Activated CD4-positive, CD25-positive, alpha-beta regulatory T cell treated with anti-CD3 and anti-CD28 coated beads, Interleukin-2, amount 50 U/mL, for 16 hours (primary cell): ENCODE results near the gene SERINC2.

Source experiments
- DNase-seq: peaks from one replicate; pipeline ENCODE4 v3.0.0-alpha.2; 2020; ENCODE audit warnings: low read depth, low spot score

Gene SERINC2

GRCh38 chr1:31412732-31413404 lies at the start of gene SERINC2:
TSS of gene SERINC2 (plus strand) at chr1:31413213. CDS start at chr1:31413266, 53 bp downstream.
- DNase-seq = no peak

DNA sequence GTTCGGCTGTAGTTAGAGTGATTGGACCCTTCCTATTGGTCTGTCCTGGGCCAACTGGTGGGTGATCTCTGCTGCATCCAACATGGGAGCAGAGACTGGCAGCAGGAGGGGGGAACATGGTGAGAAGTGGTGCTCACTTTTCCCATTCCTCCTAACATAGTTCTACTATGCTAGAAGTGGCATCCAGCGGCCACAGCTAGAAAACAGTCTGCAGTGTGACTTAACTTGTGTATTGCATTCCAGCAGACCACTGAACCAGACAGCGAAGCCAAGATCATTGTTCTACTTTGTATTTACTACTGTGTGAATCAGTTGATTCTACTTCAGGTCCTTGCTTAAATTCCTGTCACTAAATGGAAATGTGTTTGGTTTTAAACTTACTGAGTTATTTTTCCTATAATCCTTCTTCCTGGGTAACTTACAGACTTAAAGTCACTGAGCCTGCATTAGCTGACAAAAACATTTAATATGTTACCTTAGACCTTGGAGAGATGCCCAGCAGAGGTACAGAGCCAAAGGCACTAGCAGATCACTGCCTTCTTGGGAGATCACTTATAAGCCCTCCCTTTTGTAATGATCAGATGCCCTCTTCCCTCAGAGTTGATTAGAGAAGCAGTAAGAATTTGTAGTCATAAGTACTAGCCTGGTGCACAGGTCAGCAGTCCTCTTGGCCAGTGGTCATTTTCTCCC lies 48.3 kb upstream of the SERINC2 start:
- DNase-seq = no peak

GRCh38 chr1:31366796-31367195 lies 46.2 kb upstream of the SERINC2 start:
- DNase-seq = no peak

GRCh38 chr1:31368611-31369107 lies 44.4 kb upstream of the SERINC2 start:
- no peak for DNase-seq

GRCh38 chr1:31370021-31370420 lies 43.0 kb upstream of the SERINC2 start:
- no peak for DNase-seq

- DNase-seq = no peak
Measured at GRCh38 chr1:31370565-31370964, 42.4 kb upstream of the SERINC2 start.

DNA sequence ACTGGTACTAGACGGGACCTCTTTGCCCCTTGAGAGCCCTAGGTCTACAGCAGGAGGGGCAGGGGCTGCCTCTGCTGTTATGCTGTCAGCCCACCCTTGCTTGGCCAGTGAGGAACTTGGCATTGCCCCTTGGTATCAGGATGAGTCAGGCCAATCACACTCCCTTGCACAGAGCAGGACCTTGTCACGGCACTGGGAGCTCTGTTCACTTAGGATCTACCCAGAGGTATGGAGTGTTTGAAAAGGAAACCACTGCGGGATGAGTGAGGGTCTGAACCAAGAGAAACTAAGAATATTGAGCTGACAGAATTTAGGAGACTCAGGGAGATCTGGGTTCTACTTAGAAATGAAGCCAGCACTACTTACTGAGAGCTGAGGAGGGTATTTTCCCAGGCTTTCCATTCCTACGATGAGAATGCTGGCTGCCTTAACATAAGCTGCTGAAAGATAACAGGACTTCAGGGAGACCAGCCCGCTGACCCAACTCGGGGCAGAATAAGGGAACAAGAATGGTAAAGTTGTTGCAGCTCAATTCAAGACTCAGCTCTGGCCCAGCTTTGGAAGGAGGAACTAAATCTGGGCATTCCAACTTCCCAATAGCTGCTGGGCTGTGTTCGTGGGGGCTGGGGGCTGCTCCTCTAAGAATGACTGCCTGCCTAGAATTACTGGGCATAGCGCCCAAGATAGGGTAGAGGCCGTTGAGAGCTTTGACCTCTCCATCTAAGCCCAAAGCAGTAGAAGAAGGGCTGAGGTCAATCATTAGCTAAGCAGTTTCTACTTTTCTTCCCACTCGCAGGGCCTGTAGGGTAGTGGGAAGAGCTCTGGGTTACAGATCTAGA lies 41.7 kb upstream of the SERINC2 start:
- DNase-seq = no peak

GRCh38 chr1:31372051-31372450 lies 41.0 kb upstream of the SERINC2 start:
- DNase-seq = no peak

DNA sequence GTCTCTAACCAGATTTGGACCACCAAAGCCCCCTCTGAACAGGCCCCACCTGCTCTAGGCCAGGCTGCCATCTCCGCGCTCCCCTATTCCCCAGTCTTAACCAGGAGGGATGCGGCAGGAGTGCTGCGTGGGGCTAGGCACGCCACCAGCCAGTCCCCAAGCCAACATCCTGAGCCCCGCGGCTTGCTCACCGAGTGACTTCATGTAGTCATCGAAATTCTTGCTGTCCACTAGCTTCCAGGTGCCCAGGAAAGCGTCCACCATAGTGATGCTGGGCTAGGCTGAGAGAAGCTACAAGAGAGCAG lies 40.3 kb upstream of the SERINC2 start:
- no peak for DNase-seq

DNA sequence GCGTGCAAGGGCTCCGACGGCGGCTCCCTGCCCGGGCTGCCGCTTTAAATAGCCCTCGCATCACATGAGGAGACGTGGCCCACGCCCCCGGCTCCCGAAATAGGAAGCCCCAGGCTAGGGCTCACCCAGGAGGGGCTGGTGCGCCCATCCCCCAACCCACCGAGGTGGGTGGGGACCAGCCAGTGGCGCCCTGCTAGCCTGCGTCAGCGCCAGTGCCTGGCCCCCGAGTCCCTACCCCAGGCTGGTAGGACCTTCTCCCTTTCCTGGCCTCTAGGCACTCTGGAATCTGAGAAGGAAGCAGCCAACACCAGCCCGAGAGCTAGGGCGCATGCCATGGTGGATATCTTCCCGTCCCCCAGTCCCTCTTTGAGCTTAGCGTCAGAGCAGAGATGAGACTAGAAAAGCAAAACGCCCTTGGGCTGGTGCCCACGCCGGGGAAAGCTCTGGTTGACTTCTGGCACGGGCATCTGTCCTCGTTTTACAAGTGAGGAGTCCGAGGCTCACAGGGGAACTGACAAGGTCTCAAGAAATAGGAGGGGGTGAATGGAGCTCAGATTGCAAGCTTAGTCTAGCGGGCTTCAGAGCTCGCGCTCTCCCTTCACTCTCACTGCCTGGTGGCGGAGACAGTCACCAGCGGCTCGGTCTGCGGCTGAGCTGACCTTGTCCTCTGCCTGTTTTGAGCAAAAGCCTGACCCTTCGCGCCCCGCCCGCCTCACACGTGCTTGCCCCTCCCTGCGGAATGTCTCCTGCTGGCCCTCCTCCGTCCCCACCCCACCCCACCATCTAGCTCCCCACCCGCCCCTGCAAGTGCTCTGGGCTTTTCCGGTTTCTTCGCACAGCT lies 39.7 kb upstream of the SERINC2 start, which contains the start of gene FABP3:
FABP3 (minus strand) TSS at position 21 of the 841 bp plus-strand sequence. CDS start 62 bp downstream, outside the sequence.
- no peak for DNase-seq

DNA sequence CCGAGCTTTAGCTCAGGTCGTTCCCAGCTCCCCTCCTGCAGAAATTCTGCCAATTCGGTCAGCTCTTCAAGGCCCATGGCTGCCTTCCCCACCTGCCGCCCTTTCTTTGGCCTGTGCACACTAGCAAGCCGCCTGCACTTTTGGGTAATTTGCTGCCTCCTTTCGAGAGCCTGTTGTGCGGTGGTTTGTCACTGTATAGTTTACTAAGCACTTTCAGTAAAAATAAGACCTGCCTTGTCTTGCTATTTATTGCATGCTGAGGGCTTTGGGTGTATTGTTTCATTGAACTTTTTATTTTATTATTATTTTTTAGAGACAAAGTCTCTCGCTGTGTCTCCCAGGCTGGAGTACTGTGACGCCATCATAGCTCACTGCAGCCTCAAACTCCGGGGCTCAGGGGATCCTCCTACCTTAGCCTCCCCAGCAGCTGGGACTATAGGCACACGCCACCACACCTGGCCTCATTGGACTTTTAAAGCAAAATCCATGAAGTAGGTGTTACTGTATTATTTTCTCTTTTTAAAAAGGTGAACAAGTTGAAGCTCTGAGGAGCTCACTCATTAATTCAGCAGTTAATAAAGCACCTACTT lies 39.0 kb upstream of the SERINC2 start:
- DNase-seq = no peak

DNA sequence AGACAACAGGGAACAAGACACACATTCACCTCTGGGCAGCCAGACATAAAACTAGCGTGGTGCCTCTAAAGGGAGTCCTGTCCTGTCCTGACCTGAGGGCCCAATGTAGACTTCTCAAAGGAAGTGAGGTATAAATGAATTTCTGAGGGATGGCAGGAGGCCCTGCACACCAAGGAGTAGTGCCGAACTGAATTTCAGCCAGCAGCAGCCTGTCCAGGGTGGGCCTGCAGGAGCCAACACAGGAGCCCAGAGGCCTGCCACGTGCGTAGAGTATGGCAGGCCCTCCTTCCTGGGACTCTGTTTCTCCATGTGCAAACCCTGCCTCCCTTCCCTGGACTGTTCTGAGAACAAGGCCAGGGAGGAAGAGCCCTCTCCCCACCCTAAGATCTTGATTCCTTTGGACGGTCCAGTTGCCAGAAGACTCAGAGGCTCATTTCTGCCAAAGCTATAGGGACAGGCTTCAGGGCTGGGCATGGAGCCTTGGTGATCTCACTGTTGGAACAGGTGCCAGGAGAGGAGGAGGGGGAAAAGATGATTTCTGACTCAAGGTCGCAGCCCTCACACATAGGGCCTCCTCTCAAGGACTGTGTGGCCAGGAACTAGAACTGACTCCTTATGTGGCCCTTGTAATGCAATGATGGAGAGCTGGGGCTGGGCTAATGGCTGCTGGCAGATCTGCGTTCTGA lies 38.4 kb upstream of the SERINC2 start:
- DNase-seq = no peak

GRCh38 chr1:31376375-31377134 lies 36.5 kb upstream of the SERINC2 start:
- DNase-seq = no peak

- DNase-seq = no peak
Measured at GRCh38 chr1:31377364-31377863, 35.6 kb upstream of the SERINC2 start.

DNA sequence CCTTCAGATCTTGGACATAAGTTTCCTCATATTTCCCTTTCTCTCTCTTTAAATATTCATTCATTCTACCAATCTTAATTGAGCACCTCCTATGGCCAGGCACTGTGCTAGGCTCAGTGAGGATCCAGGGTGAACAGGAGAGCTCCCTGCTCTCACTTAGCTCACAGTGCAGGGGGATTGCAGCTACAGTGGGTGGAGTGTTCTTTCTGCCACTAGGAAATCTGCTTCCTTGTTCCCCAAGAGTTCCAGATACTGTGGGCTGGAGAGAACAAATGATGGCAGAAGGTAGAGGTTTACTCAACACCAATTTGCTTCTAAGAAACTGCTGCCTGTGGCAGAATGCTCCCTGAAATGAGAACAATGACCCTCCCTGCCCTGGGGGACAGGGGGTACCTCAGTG lies 35.0 kb upstream of the SERINC2 start:
- DNase-seq = no peak

DNA sequence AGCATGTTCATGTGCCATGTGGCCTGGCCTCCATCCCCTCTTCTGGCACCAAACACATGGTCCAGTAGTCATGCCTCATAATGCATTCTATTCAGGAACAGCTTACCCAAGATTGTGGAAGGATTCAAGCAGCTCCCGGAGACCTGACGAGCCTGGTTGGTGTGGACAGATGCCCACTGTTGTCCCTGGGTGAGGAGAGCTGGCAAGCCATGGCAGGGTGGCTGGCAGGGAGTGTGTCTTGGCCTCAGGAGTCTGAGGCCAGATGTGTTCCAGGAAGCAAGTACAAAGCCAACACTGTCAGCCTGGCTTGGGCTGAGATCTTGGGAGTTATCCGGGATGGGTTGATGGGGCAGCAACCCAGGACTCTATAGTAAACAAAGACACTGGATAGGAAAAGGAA lies 32.8 kb upstream of the SERINC2 start:
- no peak for DNase-seq

DNA sequence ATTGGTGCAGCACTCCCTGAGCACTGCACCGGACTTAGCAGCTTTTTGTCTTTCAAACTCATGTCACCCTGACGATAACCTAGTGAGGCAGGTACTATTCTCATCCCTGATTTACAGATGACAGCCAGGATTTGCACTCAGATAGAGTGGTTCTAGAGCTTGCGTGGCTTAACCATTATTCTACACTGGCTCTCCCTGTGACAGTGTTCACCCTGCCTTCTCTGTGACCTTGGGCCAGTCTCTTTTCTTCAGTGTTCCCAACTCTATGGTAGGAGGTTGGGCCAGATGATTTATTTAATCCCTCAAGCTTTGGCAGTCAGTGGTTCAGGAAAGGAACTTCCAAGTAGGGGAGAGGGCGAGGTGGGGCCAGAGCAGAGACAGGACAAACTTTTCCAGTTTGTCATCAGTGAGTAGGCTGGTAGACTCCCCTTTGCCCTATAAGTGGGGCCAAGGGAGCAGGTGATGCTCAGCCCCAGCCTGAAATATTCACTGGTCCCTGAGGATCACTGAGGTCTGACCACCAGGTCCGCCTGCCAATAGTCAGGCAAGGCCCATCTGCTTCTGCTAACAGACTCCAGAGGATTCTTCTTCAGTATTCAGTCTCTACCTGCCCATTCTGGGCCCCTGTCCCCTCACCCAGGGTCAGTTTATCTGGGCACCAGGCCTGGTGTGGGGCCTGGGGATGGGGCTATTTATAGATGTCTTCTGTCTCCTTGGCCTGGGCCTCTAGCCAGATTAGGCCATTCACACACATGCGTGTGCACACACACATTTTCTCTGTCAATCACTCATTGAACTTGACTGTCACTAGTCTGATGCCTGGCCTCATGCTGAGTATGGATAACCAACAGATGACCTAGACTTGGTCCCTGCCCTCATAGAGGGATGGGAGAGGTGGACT lies 31.4 kb upstream of the SERINC2 start:
- DNase-seq = no peak

DNA sequence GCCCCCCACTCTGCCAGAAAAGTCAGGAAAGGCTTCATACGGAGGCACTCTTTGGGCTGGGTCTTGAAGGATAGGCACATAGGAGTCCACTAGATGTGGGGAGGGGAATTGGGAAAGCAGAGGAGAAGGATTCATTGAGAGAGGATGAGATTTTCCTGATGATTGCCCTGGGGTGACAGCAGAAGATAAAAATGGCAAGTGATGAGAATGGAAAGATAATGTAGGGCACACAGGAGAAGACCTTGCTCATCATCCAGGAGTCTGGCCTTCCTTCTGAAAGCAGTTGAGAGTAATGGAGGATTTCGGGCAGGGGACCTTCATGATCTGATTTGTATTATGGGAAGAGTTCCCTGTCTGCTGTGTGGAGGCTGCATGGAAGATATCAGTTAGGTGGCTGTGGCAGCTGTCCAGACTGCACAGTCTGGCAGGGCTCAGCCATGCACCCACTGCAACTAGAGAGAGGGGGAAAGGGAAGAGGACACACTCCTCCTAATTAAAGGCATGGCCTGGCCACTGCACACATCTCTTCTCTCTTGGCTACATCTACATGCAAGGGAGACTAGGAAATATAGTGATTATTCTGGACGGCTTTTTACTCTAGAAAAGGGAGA lies 30.5 kb upstream of the SERINC2 start:
- DNase-seq = no peak
